Kidney (tissue), 14 donors: Measurements from ENCODE around the gene ZNF839. TPM values are rescaled to one million over a fixed set of nuclear protein-coding genes. Genes with fewer than 3 reads are reported as not detected.

Experiments
- DNase-seq, 5 donors: peaks; one replicate each; pipeline ENCODE4 v3.0.0-alpha.2; 2013 to 2020
- FAIRE-seq: peaks from 2 replicates; lab custom pipeline; 2012; peaks lifted over from hg19 to GRCh38; lab: Jason Lieb, UNC
- H3K27ac ChIP-seq, 2 donors: one replicate each; pipeline ENCODE4 v1.7.0; 2013; ENCODE audit warnings: low read depth in 2 of 2, low read length in 2 of 2, inconsistent platforms in 1 of 2
- H3K27me3 ChIP-seq: one replicate; pipeline ENCODE4 v1.7.1; 2013; ENCODE audit warnings: low read length, inconsistent platforms; ENCODE audit not compliant: control insufficient read depth, insufficient read depth
- H3K36me3 ChIP-seq, 3 donors: one replicate each; pipeline versions ENCODE4 v1.7.0 to v1.7.1; 2013; ENCODE audit warnings: low read length in 3 of 3, control low read depth in 1 of 3, inconsistent platforms in 1 of 3; ENCODE audit not compliant: insufficient read depth in 3 of 3, control insufficient read depth in 2 of 3
- H3K4me1 ChIP-seq, 3 donors: one replicate each; pipeline versions ENCODE4 v1.7.0 to v1.7.1; 2013; ENCODE audit warnings: low read length in 3 of 3, inconsistent platforms in 1 of 3, low read depth in 1 of 3; ENCODE audit not compliant: control insufficient read depth in 2 of 3, insufficient read depth in 2 of 3
- H3K4me3 ChIP-seq, 3 donors: one replicate each; pipeline versions ENCODE4 v1.7.0 to v1.8.1; 2013; ENCODE audit warnings: low read length in 3 of 3, control low read depth in 1 of 3, inconsistent platforms in 1 of 3
- H3K9ac ChIP-seq, 3 donors: one replicate each; pipeline versions ENCODE4 v1.7.0 to v1.7.1; 2013; ENCODE audit warnings: low read length in 3 of 3, control low read depth in 1 of 3, inconsistent platforms in 1 of 3
- H3K9me3 ChIP-seq, 3 donors: one replicate each; pipeline versions ENCODE4 v1.7.0 to v1.7.1; 2013; ENCODE audit warnings: low read length in 3 of 3, control low read depth in 1 of 3, inconsistent platforms in 1 of 3; ENCODE audit not compliant: control insufficient read depth in 2 of 3, insufficient read depth in 1 of 3
- intact Hi-C: fragments of 100-400 bp; cut with DNase I; formaldehyde crosslinking; loops from one replicate; pipeline ENCODE4 v1.11.1; 2022
- polyA plus RNA-seq: library from polyadenylated mRNA; stranded (reverse); fragments of 350-450 nt; fragmentation: Illumina TruSeq; extraction: RNeasy Lipid Tissue Mini Kit (QIAGEN cat#74804); gene quantifications from one replicate; pipeline ENCODE4 v1.2.3, GENCODE V29; 2014; ENCODE audit warnings: low read depth, low replicate concordance; ENCODE audit not compliant: insufficient read depth
- total RNA-seq: library from RNA; stranded (reverse); fragmentation: NEBNext Ultra II Directional; extraction: Animal tissue kit (Norgen Biotek cat#: 25700); gene quantifications from one replicate; pipeline ENCODE4 v1.2.1, GENCODE V29; 2021
- TF ChIP-seq, protein P1 (sequence below): IDR thresholded peaks from 3 replicates; pipeline ENCODE4 v1.5.1; 2012; ENCODE audit warnings: mild to moderate bottlenecking, moderate library complexity, borderline replicate concordance; ENCODE audit not compliant: insufficient read depth; ENCODE audit errors: extremely low read depth
- donor health status: control.
- donor health status: control.
- donor health status: control.
- donor health status: control.
- donor health status: control.
- donor health status: DM: yes; HTN: yes; CAD: no.
- donor health status: Normal renal cell carcinoma (clear cell type).

ZNF839 gene
- total and polyA plus RNA-seq, 2 donors from 2014 or later, result 7.8 to 15.8 TPM

DNA sequence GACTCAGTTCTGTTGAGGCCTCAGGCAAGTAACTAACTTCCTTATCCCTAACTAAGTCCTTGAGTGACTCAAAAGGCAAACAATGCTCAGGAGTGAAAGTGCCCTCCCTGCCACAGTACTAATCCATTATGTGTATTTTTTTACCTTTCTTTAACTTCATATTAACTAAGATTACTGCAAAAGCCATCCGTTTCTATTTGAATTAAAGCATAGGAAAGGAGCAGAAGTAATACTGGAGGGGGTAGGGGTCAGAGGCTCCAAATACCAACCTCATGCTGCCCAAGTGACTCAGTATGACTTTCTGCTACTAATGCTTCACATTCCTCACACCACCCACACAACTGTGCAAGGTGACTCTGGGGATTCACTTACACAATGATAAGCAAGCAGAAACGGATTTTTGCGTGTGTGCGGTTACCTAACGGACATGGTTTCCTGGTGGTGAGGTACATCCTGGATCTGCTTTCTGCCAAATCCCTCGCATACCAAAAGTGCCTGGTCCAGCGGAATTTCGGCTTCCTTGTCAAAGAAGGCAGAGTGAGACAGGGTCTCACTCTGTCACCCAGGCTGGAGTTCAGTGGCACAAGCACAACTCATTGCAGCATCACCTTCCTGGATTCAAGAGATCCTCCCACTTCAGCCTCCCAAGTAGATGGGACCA is 39.7 kb upstream of the ZNF839 start:
- Histone ChIP-seq H3K9ac (no peak overlapping the region), H3K4me1 (no peaks in the 10 kb centered on the region), H3K27me3 (no peaks in the 10 kb centered on the region), H3K27ac (no peak overlapping the region), H3K4me3 (no peak overlapping the region), H3K36me3 (peaks cover 3 to 7% (median 5%) of the 10 kb centered on the region in 3 donors), H3K9me3 (no peaks in the 10 kb centered on the region)
- DNase-seq (no peak), FAIRE-seq (no peak)
- TF ChIP-seq, protein P1, sequence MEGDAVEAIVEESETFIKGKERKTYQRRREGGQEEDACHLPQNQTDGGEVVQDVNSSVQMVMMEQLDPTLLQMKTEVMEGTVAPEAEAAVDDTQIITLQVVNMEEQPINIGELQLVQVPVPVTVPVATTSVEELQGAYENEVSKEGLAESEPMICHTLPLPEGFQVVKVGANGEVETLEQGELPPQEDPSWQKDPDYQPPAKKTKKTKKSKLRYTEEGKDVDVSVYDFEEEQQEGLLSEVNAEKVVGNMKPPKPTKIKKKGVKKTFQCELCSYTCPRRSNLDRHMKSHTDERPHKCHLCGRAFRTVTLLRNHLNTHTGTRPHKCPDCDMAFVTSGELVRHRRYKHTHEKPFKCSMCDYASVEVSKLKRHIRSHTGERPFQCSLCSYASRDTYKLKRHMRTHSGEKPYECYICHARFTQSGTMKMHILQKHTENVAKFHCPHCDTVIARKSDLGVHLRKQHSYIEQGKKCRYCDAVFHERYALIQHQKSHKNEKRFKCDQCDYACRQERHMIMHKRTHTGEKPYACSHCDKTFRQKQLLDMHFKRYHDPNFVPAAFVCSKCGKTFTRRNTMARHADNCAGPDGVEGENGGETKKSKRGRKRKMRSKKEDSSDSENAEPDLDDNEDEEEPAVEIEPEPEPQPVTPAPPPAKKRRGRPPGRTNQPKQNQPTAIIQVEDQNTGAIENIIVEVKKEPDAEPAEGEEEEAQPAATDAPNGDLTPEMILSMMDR, result no peak
- intact Hi-C loops, result no loop called here

DNA sequence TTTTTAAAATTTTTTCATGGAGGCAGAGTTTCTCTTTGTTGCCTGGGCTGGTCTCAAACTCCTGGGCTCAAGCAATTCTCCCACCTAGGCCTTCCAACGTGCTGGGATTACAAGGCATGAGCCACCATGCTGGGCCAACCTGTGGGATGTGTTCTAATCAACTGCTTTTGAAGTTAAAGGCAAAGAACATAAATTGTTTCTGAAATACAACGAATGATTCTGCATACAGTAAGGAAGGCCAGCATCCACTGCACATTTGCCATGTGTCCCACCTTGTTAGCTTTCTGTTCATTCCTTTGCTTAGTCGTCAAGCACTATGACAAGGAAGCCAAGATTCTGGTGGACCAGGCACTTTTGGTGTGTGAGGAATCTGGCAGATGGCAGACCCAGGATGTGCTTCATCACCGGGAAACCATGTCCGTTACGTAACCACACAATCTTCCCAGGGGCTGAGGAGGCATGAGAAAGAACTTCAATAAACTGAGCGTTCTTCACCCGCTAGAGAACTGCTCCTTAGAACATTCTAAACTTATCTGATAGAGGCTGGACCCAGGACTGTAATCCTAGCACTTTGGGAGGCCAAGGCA is 39.1 kb upstream of the ZNF839 start:
- H3K27ac ChIP-seq, result no peak overlapping the region
- TF ChIP-seq, protein P1, result no peak
- DNase-seq, result no peak
- peaks cover 3 to 7% (median 5%) of the 10 kb centered on the region in 3 donors for H3K36me3 ChIP-seq
- FAIRE-seq, result no peak
- H3K9me3 ChIP-seq, result no peaks in the 10 kb centered on the region
- H3K4me3 ChIP-seq, result no peak overlapping the region
- no peaks in the 10 kb centered on the region for H3K27me3 ChIP-seq
- intact Hi-C loops, result no loop called here
- H3K9ac ChIP-seq, result no peak overlapping the region
- H3K4me1 ChIP-seq, result no peaks in the 10 kb centered on the region

DNA sequence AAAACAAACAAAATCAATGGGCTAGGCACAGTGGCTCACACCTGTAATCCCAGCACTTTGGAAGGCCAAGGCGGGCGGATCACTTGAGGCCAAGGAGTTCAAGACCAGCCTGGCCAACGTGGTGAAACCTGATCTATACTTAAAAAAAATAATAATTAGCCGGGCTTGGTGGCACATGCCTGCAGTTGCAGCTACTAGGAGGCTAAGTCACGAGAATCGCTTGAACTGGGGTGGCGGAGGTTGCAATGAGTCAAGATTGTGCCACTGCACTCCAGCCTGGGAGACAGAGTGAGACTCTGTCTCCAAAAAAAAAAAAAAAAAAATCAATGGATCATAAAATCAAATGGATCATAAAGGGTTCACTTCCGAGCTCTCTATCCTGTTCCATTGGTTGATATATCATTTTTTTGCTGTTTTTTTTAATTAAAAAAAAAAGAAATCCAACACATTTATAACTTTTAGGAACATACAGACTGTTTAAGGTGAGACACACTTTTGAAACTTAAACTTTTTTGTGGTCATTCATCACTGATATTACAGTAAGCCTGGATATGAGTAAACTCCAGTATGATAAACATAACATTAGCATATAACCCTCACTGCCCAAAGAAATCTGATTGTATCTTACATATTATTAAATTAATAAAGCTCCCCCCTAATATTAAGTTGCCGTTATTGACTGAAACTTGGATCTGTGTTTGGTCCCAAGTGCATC is 36.6 kb upstream of the ZNF839 start:
- no peak overlapping the region for H3K27ac ChIP-seq
- no peaks in the 10 kb centered on the region for H3K9me3 ChIP-seq
- no peak overlapping the region for H3K9ac ChIP-seq
- no peak overlapping the region for H3K4me3 ChIP-seq
- TF ChIP-seq, protein P1, result no peak
- H3K36me3 ChIP-seq, result peaks cover 3 to 7% (median 5%) of the 10 kb centered on the region in 3 donors
- FAIRE-seq (no peak), DNase-seq (no peak)
- intact Hi-C loops, result no loop called here
- no peaks in the 10 kb centered on the region for H3K4me1 ChIP-seq
- no peaks in the 10 kb centered on the region for H3K27me3 ChIP-seq
